Activated T-helper 1 cell treated with anti-CD3 and anti-CD28 coated beads, Interleukin-12 subunit alpha, Interleukin-12 subunit beta, Interleukin-2, Interleukin-4 antibody, amounts not matched to agents 30 ng/mL and 10 ng/mL and 1 ng/mL, durations not matched to agents 14 hours and 24 hours and 36 hours (primary cell): Measurements from ENCODE around the gene DENND2A. TPM values are rescaled to one million over a fixed set of nuclear protein-coding genes. Genes with fewer than 3 reads are reported as not detected.
"Not testable (repeated sequence)": the region's sequence is repeated elsewhere in the genome, so short reads cannot be mapped to it uniquely, and the experiment has no call there.

Experiments used
- DNase-seq: peaks from one replicate; pipeline ENCODE4 v3.0.0; 2021; ENCODE audit warnings: low spot score
- H3K27ac Mint-ChIP-seq: one replicate; pipeline ENCODE4 v1.8.0; 2021; ENCODE audit warnings: mild to moderate bottlenecking, mixed read lengths
- H3K27me3 Mint-ChIP-seq: one replicate; pipeline ENCODE4 v1.8.0; 2022; ENCODE audit warnings: mild to moderate bottlenecking, moderate library complexity, mixed read lengths; ENCODE audit not compliant: insufficient read depth
- H3K36me3 Mint-ChIP-seq: one replicate; pipeline ENCODE4 v1.8.0; 2021; ENCODE audit warnings: low read depth, mixed read lengths
- H3K4me1 Mint-ChIP-seq: one replicate; pipeline ENCODE4 v1.8.0; 2021; ENCODE audit warnings: low read depth, mixed read lengths
- H3K4me3 Mint-ChIP-seq: one replicate; pipeline ENCODE4 v1.8.0; 2021; ENCODE audit warnings: mild to moderate bottlenecking, moderate library complexity, mixed read lengths
- H3K9me3 Mint-ChIP-seq: one replicate; pipeline ENCODE4 v1.8.0; 2021; ENCODE audit warnings: mixed read lengths
- intact Hi-C: fragments of 100-400 bp; cut with micrococcal nuclease; formaldehyde crosslinking; loops from one replicate; pipeline ENCODE4 v1.15.1; 2024
- total RNA-seq: library from RNA; stranded (reverse); gene quantifications from 2 replicates; pipeline ENCODE4 v1.2.3, GENCODE V29; 2022

The DENND2A gene
- total RNA-seq, 1 donor from 2014 or later: not detected

DNA sequence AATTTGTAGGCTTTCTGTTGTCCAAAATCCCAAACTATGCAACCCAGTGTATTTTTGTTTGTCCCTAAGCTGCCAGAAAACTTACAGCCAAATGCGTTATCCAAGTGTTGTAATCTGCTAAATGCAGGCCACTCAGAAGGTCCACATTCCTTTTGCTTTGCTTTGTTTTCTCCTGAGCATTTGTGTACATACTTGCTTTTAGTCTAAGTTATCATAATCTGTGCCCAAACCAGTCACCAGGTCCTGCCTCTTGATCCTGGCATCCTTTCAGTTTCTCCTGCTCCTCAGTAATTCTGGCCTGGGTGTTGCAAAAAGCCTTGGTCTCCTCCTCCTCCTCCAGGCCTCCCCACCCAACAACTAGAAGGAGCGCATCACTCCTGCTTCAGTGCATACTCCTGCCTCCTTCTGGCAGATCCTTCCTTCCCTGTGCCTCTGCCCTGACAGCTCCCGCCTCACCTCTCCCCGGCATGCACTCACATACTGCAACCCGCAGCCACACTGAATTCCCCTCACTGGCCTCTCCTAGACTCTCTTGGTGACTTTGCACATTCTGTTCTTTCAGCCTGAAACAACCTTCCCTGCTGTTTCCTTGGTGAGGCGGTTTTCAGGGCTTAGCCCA, 2.3 kb downstream of the DENND2A start:
- H3K27me3 Mint-ChIP-seq: peaks cover 55% of the 10 kb centered on the region
- no peaks in the 10 kb centered on the region for H3K9me3 Mint-ChIP-seq
- intact Hi-C loops: no loop called here
- H3K36me3 Mint-ChIP-seq: no peaks in the 10 kb centered on the region
- DNase-seq: no peak
- H3K4me3 Mint-ChIP-seq: no peak overlapping the region
- no peak overlapping the region for H3K27ac Mint-ChIP-seq
- H3K4me1 Mint-ChIP-seq: peaks cover 8% of the 10 kb centered on the region

DNA sequence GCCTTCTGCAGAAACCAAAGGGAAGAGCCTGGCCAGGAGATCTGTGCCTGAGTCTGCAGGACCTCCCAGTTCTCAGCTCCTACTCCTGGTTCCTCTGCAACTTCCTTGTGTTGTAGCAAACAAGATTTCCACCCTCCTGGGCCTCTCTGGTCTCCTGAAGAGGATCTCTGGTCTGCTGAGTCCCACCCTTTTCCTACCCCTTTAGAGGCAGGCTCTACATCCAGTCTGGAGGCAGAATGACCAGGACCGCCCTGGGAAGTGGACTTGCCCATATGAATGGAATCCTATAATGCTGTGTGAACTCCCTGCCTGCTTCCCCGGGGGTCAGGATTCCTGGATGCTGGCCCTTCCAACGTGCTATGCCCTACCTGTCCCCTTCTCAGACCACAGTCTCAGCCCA, 3.2 kb downstream of the DENND2A start:
- Mint-ChIP-seq H3K9me3 (no peaks in the 10 kb centered on the region), H3K27me3 (peaks cover 50% of the 10 kb centered on the region)

GRCh38 chr7:140635816-140636215, 4.8 kb downstream of the DENND2A start:
- H3K36me3 Mint-ChIP-seq: no peaks in the 10 kb centered on the region
- no peak overlapping the region for H3K27ac Mint-ChIP-seq
- no peaks in the 10 kb centered on the region for H3K9me3 Mint-ChIP-seq
- intact Hi-C loops: no loop called here
- H3K4me3 Mint-ChIP-seq: no peak overlapping the region
- peaks cover 38% of the 10 kb centered on the region for H3K27me3 Mint-ChIP-seq
- DNase-seq: no peak
- peaks cover 8% of the 10 kb centered on the region for H3K4me1 Mint-ChIP-seq

More for the DNA sequence above, 3.2 kb downstream of the DENND2A start:
- Mint-ChIP-seq H3K4me1 (peaks cover 8% of the 10 kb centered on the region), H3K36me3 (no peaks in the 10 kb centered on the region), H3K27ac (no peak overlapping the region), H3K4me3 (no peak overlapping the region)
- no peak for DNase-seq
- intact Hi-C loops: no loop called here

DNA sequence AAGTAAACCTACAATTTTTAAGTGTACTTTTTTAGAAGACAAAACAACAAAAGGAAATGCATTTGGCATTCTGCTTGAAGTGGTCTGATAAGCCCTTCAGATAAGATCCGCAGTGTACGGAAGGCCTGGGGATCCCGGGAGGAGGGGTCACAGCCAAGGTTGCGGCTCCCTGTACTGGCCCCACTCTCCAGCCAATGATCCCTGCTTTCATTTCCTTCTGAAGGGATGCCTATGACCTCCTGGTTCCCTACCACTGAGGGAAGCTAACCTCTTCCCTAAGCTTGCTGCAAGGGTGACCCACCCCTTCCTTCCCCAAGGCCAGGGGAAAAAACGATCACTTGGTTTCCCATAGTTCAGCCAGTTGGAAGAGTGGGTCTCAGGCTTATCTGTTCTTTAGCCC, 5.3 kb downstream of the DENND2A start:
- intact Hi-C loops: no loop called here
- Mint-ChIP-seq H3K4me1 (peaks cover 8% of the 10 kb centered on the region), H3K36me3 (no peaks in the 10 kb centered on the region), H3K27ac (no peak overlapping the region), H3K27me3 (peaks cover 38% of the 10 kb centered on the region), H3K9me3 (no peaks in the 10 kb centered on the region), H3K4me3 (no peak overlapping the region)
- DNase-seq: no peak

- Mint-ChIP-seq H3K9me3 (no peaks in the 10 kb centered on the region), H3K36me3 (no peaks in the 10 kb centered on the region), H3K27ac (no peak overlapping the region), H3K4me3 (no peak overlapping the region), H3K27me3 (peaks cover 11% of the 10 kb centered on the region), H3K4me1 (no peaks in the 10 kb centered on the region)
- intact Hi-C loops: no loop called here
- DNase-seq: no peak
These were observed 9.0 kb downstream of the DENND2A start for GRCh38 chr7:140631602-140632001.

DNA sequence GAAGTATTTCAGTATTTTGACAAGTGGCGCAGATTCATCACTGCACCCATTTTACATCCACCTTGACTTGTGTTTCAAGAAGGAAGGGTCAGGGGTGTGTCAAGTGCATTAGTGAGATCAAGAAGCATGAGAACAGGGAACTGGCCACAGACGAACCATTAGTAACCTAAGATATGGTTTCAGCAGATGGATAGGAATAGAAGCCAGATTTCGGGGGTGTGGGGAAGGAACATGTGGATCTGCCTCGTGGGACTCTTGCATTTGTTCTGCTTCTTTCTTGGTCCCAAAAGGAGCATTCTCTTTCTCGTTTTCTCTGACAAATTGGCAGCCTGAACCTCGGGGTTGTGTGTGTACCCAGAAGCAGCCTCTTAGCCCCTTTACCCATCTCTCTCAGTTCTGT, 9.6 kb downstream of the DENND2A start:
- no peak overlapping the region for H3K27ac Mint-ChIP-seq
- peaks cover 15% of the 10 kb centered on the region for H3K27me3 Mint-ChIP-seq
- intact Hi-C loops: no loop called here
- no peak overlapping the region for H3K4me3 Mint-ChIP-seq
- no peak for DNase-seq
- H3K36me3 Mint-ChIP-seq: no peaks in the 10 kb centered on the region
- no peaks in the 10 kb centered on the region for H3K4me1 Mint-ChIP-seq
- no peaks in the 10 kb centered on the region for H3K9me3 Mint-ChIP-seq

GRCh38 chr7:140625908-140626868, 14.4 kb downstream of the DENND2A start:
- Mint-ChIP-seq H3K4me1 (no peaks in the 10 kb centered on the region), H3K27ac (no peak overlapping the region), H3K9me3 (no peaks in the 10 kb centered on the region), H3K4me3 (no peak overlapping the region), H3K27me3 (peaks cover 8% of the 10 kb centered on the region), H3K36me3 (no peaks in the 10 kb centered on the region)
- no peak for DNase-seq
- intact Hi-C loops: no loop called here

- H3K36me3 Mint-ChIP-seq, DNase-seq, H3K4me3 Mint-ChIP-seq, intact Hi-C loops, H3K27ac Mint-ChIP-seq, H3K9me3 Mint-ChIP-seq, H3K4me1 Mint-ChIP-seq, H3K27me3 Mint-ChIP-seq: not testable (repeated sequence)
These were observed 15.4 kb downstream of the DENND2A start for GRCh38 chr7:140625192-140625558.

GRCh38 chr7:140624392-140625191, 16.0 kb downstream of the DENND2A start:
- Mint-ChIP-seq H3K36me3 (no peaks in the 10 kb centered on the region), H3K4me3 (no peak overlapping the region), H3K27ac (no peak overlapping the region), H3K9me3 (no peaks in the 10 kb centered on the region), H3K27me3 (peaks cover 7% of the 10 kb centered on the region), H3K4me1 (no peaks in the 10 kb centered on the region)
- intact Hi-C loops: no loop called here
- DNase-seq: no peak

DNA sequence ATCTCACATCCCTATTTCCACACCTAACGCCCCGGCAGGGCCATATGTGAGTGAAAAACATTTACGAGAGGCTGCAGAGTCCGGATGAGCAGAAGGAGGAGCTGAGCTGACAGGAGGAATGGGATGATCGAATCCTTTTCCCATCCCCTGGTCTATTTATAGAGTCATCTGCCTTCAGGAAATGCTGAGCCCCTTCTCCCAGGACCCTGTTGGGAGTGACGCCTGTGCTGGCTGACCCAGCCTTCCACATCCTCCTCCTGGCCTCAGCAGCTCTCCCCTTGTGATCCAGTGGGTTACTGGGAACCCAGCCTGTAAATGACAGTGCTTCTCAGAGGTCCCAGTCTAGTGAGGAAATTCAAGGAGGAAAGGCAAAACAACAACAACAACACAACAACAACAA, 16.6 kb downstream of the DENND2A start:
- H3K36me3 Mint-ChIP-seq: no peaks in the 10 kb centered on the region
- intact Hi-C loops: no loop called here
- no peaks in the 10 kb centered on the region for H3K9me3 Mint-ChIP-seq
- no peak for DNase-seq
- H3K27ac Mint-ChIP-seq: no peak overlapping the region
- no peaks in the 10 kb centered on the region for H3K4me1 Mint-ChIP-seq
- H3K4me3 Mint-ChIP-seq: no peak overlapping the region
- H3K27me3 Mint-ChIP-seq: peaks cover 7% of the 10 kb centered on the region

- intact Hi-C loops: no loop called here
- no peak overlapping the region for H3K4me3 Mint-ChIP-seq
- no peaks in the 10 kb centered on the region for H3K36me3 Mint-ChIP-seq
- H3K9me3 Mint-ChIP-seq: no peaks in the 10 kb centered on the region
- peaks cover 5% of the 10 kb centered on the region for H3K27me3 Mint-ChIP-seq
- DNase-seq: no peak
- H3K27ac Mint-ChIP-seq: no peak overlapping the region
- H3K4me1 Mint-ChIP-seq: no peaks in the 10 kb centered on the region
These were observed 19.1 kb downstream of the DENND2A start for GRCh38 chr7:140621401-140622021.

- intact Hi-C loops, H3K9me3 Mint-ChIP-seq, DNase-seq, H3K36me3 Mint-ChIP-seq, H3K27me3 Mint-ChIP-seq, H3K4me1 Mint-ChIP-seq, H3K4me3 Mint-ChIP-seq, H3K27ac Mint-ChIP-seq: not testable (repeated sequence)
These were observed 20.6 kb downstream of the DENND2A start for GRCh38 chr7:140619915-140620510.
